ENCODE data around the gene PLEKHM1.

Gene PLEKHM1

DNA sequence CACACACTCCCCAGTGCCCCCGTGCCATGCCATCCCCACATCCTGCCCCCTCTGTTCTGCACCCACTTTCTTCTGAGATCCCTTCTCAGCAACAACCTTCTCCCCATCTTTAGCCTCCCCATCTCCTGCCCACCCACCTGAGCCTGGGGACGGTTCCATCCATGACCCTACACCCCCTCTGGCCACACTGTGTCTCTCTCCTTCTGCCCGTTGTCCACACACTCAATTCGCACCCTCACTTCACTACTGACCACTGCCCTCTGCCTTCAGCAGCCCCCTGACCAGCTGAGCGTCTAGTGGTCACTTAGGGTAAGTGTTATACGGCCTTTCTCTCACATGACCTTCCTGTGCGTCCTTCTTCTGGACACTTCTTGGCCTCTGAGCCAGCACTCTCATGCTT, 64.0 kb downstream of the PLEKHM1 start:
- TF ChIP-seq, protein P1, sequence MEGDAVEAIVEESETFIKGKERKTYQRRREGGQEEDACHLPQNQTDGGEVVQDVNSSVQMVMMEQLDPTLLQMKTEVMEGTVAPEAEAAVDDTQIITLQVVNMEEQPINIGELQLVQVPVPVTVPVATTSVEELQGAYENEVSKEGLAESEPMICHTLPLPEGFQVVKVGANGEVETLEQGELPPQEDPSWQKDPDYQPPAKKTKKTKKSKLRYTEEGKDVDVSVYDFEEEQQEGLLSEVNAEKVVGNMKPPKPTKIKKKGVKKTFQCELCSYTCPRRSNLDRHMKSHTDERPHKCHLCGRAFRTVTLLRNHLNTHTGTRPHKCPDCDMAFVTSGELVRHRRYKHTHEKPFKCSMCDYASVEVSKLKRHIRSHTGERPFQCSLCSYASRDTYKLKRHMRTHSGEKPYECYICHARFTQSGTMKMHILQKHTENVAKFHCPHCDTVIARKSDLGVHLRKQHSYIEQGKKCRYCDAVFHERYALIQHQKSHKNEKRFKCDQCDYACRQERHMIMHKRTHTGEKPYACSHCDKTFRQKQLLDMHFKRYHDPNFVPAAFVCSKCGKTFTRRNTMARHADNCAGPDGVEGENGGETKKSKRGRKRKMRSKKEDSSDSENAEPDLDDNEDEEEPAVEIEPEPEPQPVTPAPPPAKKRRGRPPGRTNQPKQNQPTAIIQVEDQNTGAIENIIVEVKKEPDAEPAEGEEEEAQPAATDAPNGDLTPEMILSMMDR (IDR thresholded peaks at IDR 0.05; ENCODE audit: low read depth, low read length) = no peak
- no peak for DNase-seq (ENCODE audit: extremely low read depth, low read depth)

DNA sequence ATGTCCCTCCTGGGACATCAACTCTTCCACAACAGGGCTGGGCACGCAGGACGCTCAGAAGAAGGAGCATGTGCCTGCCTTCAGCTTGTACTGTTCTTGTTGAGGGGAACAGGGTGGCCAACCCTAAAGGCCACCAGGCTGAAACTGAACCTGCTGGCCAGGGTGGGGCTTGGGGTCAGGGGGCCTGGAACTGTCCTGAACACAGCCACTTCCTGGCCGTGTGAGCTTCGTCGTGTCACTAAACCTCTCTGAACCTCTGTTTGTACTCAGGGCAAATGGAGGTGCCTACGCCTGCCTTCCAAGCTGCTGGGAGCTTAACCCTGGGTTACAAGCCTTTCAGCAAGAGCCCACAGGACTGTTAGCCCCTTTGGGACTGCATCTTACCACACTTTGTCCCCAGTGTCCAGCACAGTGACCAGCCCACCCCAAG, 64.5 kb downstream of the PLEKHM1 start:
- no peak for DNase-seq (ENCODE audit: extremely low read depth, low read depth)
- TF ChIP-seq, protein P1 (IDR thresholded peaks at IDR 0.05; ENCODE audit: low read depth, low read length) = no peak

DNA sequence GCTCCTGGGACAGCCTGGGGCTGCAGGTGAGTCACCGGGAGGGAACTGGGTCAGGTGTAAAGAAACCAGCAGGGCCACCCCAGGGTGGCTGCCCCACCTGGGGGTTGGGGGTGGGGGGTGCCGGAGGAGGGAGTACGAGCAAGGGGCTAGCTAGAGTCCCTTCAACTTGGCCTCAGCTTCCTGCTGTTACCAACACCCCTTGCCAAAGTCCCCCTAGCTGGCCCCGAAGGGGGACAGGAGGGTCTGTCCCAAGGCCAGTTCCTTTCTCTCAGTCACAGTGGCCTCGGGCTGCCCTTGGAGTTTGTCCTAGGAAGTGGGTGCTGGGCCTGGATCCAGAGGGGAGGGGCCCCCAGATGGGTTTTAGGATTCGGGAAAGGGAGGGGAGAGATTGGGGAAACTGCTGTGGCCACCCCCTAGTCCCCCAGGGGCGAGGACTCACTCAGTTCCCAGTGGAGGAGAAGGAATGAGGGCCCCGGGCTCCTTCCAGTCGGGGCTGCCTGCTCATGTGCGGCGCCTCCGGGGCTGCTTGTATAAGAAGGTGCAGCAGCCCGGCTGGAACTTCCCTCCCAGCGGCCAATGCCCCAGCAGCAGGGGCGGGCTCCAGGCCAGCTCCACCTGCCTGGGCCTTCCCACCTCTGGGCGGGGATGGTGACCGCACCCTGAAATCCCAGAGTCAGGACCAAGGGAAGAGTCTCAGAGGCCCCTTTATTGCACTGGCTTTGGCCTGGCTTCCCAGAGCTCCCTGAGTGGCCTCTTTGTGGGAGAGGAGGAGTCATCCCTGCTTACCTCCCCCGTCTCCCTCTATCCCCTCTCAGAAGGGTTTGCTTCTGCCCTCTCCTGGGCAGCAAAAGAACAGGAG, 65.2 kb downstream of the PLEKHM1 start:
- DNase-seq (ENCODE audit: extremely low read depth, low read depth) = no peak
- TF ChIP-seq, protein P1 (IDR thresholded peaks at IDR 0.05; ENCODE audit: low read depth, low read length) = peak; percentile 36

DNA sequence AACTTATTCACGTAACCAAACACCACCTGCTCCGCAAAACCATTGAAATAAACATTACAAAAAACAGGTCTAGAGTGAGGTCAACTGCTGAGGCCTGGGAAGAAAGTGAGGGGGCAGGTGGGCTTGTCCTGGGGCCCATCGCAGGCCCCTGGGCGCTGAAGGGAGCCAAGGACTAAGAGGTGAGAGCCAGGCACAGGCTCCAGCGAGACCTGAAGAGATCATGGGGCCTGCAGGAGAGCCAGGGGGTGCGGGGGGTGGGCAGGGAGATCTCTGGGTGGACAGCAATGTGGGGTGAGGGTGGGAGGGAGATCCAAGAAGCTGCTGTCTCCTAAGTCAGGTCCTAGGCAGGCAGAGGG, 65.8 kb downstream of the PLEKHM1 start:
- TF ChIP-seq, protein P1 (IDR thresholded peaks at IDR 0.05; ENCODE audit: low read depth, low read length) = no peak
- no peak for DNase-seq (ENCODE audit: extremely low read depth, low read depth)

DNA sequence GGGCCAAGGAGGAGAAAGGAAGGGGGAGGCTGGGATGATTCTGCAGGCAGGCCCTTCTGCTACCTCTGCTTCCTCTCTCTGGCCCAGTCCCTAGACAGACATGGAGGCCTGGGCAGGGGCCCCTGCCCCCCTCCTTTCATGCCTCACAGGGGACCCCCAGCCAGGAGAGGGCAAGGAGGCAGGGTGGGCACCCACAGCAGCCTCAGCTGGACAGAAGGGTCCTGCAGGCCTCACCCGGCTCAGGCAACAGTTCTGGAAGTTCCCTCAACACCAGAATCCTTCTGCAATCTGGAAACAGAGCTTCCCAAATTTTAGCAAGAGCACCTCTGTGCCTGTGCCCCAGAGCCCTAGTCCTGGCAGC, 66.6 kb downstream of the PLEKHM1 start:
- DNase-seq (ENCODE audit: extremely low read depth, low read depth) = no peak
- TF ChIP-seq, protein P1 (IDR thresholded peaks at IDR 0.05; ENCODE audit: low read depth, low read length) = no peak

DNA sequence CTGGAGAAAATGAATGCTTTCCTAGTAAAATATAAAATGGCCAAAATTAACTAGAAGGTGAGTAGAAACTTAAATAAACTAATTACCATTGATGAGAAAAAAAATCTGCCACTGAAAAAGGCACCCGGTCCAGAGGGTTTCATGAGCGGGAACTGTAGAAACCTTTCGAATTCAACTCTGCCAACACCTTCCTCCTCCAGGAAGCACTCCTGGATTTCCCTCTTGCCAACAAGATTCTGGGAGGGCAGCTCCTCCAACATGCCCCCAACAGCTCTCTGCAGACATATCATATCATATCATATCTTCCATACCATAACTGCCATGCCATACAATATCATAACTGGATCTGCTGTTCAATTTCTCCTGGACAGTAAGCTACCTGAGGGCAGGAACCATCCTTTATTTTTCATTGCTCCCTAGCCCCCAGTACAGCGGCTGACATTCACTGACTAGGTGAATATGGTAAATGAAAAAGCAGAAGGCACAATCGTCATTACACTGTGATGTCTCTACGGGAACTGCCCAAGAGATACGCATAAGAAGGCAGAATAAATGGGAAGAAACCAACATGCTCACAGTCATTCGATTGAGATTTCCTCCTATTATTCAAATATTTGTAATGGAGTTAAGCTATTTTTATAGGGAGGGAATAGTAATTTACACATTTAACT, 67.1 kb downstream of the PLEKHM1 start:
- TF ChIP-seq, protein P1 (IDR thresholded peaks at IDR 0.05; ENCODE audit: low read depth, low read length) = no peak
- DNase-seq (ENCODE audit: extremely low read depth, low read depth) = no peak
